Ovary (tissue), 3 donors: ENCODE results near the gene LCN6.

Experiments used
- CTCF ChIP-seq, 3 donors: fragments of 450-650 bp in 2 of 3; fragments of 200-600 bp in 1 of 3; IDR thresholded peaks; one replicate each; pipeline versions ENCODE4 v1.5.1 to v1.8.0; 2016 to 2022; ENCODE audit warnings: antibody characterized with exemption in 3 of 3, mild to moderate bottlenecking in 1 of 3
- EP300 ChIP-seq: sonication (generic); formaldehyde crosslinking; IDR thresholded peaks from one replicate; pipeline ENCODE4 v1.6.1; 2017; ENCODE audit warnings: antibody characterized with exemption
- POLR2A ChIP-seq: fragments of 450-650 bp; IDR thresholded peaks from one replicate; pipeline ENCODE4 v1.6.1; 2017; ENCODE audit warnings: antibody characterized with exemption, mild to moderate bottlenecking, moderate library complexity
- donor health status: DM: no; HTN: no; CAD: no.

DNA sequence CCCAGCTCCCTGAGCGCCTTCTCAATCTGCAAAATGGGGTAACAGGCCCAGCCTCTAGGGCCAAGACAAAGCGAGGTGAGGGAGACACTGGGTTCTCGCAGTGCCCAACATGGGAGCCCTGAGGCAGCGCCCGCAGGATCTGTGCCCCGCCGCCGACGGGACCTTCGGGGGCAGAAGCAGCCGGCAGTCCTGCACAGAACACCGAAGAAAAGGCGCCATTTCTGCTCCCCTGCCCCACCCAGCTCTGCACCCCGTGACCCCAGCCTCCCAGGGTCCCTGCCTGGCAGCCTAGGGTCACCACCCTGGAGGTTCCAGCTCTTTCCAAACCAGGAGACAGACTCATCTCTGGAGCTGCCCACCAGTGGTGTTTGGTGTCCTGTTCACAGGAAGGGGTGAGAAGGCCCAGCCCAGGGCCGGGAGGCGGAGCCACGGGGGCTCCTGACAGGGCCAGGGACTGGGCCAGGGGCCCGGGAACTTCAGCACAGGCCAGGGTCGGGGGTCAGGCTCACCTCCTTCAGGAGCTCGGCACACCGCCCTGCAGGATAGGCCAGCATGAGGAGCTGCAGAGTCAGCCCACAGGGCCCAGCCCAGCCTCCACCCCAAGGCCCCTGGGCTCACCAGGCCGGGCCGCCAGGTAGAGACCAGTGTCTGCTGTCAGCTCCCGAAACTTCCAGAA lies 6.4 kb upstream of the LCN6 start:
- TF ChIP-seq EP300 (no peak), CTCF (IDR thresholded peaks at IDR 0.05) (no peak), POLR2A (no peak)
